22Rv1 (cell line): ENCODE measurements around the gene SPECC1.

ENCODE experiments used
- CTCF ChIP-seq: fragments of 450-650 bp; IDR thresholded peaks from 2 replicates; pipeline ENCODE4 v1.5.1; 2017; ENCODE audit warnings: mild to moderate bottlenecking
- ZFX ChIP-seq: fragments of 450-650 bp; IDR thresholded peaks from 2 replicates; pipeline ENCODE4 v1.6.1; 2017; ENCODE audit warnings: antibody characterized with exemption, borderline replicate concordance

GRCh38 chr17:20174588-20175265 is 165.6 kb downstream of the SPECC1 start:
- TF ChIP-seq CTCF: no peak
- TF ChIP-seq ZFX: no peak
